Heart left ventricle (tissue), 13 donors: ENCODE results near the gene PRPF18.

ENCODE experiments used
- CTCF ChIP-seq, 12 donors: fragments of 200-600 bp; sonication (generic) in 4 of 12; IDR thresholded peaks; one replicate each; pipeline versions ENCODE4 v1.5.0 to v1.8.0; 2018 to 2022; ENCODE audit warnings: antibody characterized with exemption in 12 of 12, mild to moderate bottlenecking in 5 of 12
- POLR2A ChIP-seq, 2 donors: fragments of 450-650 bp; IDR thresholded peaks; one replicate each; pipeline ENCODE4 v1.6.1; 2017; ENCODE audit warnings: antibody characterized with exemption in 2 of 2, mild to moderate bottlenecking in 2 of 2, moderate library complexity in 2 of 2
- donor health status: ischemic (EF 13 %, LVEDD 7.1; RV severe dilation, severe dysfunction).
- donor health status: DM: no; HTN: yes; CAD: no.
- donor health status: DM: no; HTN: no; CAD: no.
- donor health status: ischemic (EF 25% LVEDD 6.9; RV normal size, moderate dysfunction).
- donor health status: ischemic (EF 25% LVEDD 5.7; RV mildly dilated, moderate dysfunction).
- donor health status: ischemic (EF 35%, LVEDD 5.7; RV mildly dilated, moderate dysfunction).
- donor health status: nonischemic (EF 11% LVEDD 7.7; RV severe dilation, severe dysfunction).
- donor health status: DM: yes; HTN: yes; CAD: no.
- donor health status: PGD.
- donor health status: ischemic (EF 29% LVEDD 5.4; RV normal size, mild dysfunction).
- donor health status: nonischemic (EF 23%, LVEDD 6.1; RV moderate dilation, normal function).

GRCh38 chr10:13648425-13648824 is 61.7 kb downstream of the PRPF18 start:
- TF ChIP-seq CTCF (IDR thresholded peaks at IDR 0.05): no peak
- TF ChIP-seq POLR2A (IDR thresholded peaks at IDR 0.05): no peak
